SHP77 treated with DMSO at 0.1 percent for 48 hours (cell line): ENCODE results near the gene EXOC6.
"Not testable (repeated sequence)": the region's sequence is repeated elsewhere in the genome, so short reads cannot be mapped to it uniquely, and the experiment has no call there.

Experiments
- DNase-seq: peaks from one replicate; lab custom pipeline; 2025; lab: John Stamatoyannopoulos, UW

The EXOC6 gene

GRCh38 chr10:92938841-92939240, 90.5 kb downstream of the EXOC6 start:
- DNase-seq, result no peak

DNA sequence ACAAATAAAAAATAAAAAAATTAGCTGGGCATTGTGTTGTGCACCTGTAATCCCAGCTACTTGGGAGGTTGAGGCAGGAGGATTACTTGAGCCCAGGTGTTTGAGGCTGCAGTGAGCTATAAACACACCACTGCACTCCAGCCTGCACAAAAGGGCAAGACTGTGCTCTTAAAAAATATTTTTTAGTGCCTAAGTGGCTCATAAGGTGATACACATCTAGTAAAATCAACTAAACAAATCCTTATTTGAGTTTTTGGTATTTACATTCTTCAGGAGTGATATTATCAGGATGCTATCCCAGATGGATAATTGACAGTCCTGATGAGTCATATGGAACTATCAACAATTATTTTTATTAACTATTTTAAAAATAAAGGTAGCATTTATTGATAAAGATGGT, 93.9 kb downstream of the EXOC6 start:
- no peak for DNase-seq

DNA sequence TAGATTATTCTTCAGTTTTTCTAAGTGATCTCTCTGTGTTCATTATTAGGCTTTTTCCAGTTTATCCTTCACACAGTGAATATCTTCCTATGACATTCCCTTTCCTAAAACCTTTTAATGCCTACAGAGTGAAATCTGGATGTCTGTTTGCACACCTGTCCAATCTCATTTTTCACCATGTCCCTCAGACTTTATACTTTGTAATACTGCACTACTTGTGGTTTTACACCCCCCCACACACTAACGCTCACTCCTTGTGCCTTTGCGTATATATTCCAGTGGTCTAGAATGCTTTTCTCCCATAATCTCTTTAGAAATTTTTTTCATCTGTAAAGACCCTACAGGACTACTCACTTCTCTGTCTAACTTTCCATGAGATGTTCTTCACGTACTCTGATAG, 98.2 kb downstream of the EXOC6 start:
- no peak for DNase-seq

- DNase-seq, result not testable (repeated sequence)
These were observed 104.3 kb downstream of the EXOC6 start for GRCh38 chr10:92952573-92952972.

GRCh38 chr10:92957223-92958010, 109.1 kb downstream of the EXOC6 start:
- DNase-seq, result no peak

DNA sequence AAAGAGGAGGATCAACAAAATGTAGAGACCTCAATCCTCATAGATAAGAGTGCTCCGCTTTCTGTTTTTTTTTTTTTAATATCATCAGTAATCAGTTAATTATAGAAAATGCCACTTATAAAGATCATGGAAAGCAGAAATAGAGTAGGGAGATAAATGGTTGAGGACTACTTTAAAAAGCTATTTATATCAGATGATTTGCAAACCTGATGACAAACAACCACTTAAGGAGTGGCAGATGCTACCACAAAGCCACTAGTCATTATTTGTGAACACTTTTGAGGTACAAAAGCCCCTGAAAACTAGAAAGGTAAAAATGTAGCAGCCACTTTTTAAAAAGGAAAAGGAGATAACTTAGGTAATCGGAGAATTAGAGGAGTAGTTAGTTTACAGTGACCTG, 113.3 kb downstream of the EXOC6 start:
- DNase-seq, result no peak

DNA sequence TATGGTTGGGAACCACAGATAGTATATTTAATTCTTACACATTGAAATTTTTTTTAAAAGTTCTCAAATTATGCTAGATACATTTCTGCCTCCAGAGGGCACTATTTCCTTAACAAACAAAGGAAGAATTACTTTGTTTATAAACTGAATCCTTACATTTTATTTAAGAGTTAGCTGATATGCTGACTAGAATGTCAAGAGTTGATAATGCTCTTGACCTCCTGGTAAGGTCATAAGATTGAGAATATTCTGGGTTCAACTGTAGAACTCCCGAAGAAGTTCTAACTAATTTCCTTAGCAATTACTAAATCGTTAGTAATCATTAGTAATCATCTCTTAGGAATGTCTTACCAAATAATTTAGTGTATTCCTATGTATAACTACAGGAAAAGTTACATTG, 117.0 kb downstream of the EXOC6 start:
- no peak for DNase-seq

DNA sequence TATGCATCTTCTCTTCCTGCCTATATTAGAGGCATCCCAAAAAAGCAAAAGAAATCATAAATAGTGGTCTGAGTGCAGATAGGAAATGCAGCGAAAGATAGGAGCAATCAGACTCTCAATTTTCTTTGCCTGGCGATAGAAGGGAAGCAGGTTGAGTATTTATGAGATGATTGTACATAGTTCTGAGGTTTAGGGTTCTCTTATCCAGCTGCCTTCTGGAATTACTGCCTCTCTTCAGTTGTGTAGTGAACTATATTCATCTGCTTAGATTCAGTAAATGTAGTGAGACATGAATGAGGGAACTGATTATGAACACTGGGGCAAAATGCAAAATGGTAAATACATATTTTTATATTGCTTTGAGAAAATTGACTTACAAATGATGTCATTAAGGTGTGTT, 119.3 kb downstream of the EXOC6 start:
- DNase-seq, result no peak

DNA sequence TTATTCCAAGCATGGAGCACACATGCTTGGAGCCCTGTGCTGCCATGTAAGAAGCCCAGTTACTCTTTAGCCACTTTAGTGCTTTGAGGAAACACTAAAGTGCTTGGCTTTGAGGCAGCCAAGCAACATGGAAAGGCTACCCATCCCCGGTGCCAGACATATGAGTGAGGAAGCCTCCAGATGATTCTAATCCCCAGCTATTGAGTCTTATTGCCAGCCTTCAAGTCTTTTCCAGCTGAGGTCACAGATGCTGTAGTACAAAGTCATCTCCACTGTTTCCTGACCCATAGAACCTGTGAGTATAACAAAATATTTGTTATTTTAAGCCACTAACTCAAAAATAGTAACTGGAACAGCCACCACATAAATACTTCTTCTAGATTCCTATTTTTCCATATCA, 120.8 kb downstream of the EXOC6 start:
- no peak for DNase-seq

- no peak for DNase-seq
These were observed 122.2 kb downstream of the EXOC6 start for GRCh38 chr10:92970301-92971070.

DNA sequence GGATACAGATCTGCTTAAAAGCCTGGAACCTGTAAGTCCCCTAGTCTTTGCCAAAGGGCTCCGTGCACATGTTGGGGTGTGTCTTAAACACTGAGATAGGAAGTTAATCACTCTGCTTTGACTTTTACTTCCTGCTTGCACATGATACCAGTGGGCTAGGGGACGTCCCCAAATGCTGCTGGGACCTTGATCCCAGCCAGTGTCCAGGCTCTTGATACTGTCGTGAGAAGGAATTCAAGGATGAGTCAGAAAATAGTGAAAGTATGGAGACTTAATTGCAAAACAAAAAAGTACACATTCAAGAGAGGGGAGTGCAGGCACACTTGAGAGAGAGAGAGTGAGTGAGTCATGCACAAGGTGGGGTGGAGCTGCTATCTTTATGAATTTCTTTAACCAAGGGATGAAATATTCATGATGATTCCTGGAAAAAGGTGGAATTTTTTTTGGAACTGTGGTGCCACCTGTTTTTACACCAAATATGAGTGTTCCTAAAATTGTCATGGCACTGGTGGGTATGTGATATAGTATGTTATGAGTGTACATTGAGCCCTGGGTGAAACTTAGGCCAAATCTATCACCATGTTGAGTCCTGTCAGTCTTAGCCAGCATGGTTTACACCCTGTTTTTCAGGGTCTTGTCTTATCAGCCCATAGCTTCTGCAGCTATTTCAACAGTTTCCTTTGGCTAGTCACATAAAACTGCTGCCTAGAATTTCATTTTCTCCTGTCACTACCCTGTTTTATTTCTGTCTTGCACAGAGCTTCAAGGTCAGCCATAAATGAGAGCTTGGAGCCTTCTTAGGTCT, 123.9 kb downstream of the EXOC6 start:
- no peak for DNase-seq

DNA sequence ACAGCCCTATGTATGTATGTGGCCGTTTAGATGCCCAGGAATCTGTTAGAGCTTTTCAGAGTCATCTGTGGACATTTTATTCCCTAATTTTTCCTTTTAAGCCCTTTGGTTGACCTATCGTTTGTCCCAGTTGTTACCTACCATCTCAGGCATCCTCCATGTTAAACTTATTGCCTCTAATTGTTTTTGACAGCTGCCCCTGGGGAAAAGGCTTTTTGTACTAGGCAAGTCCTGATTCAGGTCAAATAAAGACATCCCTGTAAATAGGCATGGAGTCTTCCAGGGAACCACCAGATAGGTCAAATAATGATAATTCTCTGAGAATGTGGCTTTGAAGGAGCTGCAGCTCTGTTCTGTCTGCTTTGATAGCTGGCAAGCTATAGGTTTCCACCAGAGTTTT, 124.6 kb downstream of the EXOC6 start:
- DNase-seq, result no peak

DNA sequence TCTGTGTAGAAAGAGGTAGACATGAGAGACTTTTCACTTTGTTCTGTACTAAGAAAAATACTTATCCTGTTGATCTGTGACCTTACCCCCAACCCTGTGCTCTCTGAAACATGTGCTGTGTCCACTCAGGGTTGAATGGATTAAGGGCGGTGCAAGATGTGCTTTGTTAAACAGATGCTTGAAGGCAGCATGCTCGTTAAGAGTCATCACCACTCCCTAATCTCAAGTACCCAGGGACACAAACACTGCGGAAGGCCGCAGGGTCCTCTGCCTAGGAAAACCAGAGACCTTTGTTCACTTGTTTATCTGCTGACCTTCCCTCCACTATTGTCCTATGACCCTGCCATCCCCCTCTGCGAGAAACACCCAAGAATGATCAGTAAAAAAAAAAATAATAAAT, 128.0 kb downstream of the EXOC6 start:
- DNase-seq, result not testable (repeated sequence)

GRCh38 chr10:92989250-92989649, 140.9 kb downstream of the EXOC6 start:
- no peak for DNase-seq

DNA sequence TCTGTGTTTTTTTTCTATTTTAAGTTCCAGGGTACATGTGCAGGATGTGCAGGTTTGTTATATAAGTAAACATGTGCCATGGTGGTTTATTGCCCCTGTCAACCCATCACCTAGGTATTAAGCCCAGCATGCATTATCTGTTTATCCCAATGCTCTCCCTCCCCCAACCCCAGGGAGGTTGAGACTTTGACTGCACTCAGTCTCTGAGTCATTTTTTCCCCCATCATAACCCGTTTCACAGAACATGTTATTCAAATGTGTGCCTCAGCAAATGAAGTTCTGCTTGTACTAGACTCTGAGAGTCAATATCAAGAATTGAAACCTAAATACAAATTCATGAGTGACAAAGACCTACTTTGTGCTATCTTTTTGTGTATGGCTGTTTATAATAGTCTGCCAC, 142.3 kb downstream of the EXOC6 start:
- DNase-seq, result no peak

GRCh38 chr10:92991513-92991912, 143.2 kb downstream of the EXOC6 start:
- no peak for DNase-seq

- DNase-seq, result no peak
These were observed 145.5 kb downstream of the EXOC6 start for GRCh38 chr10:92993699-92994272.

- no peak for DNase-seq
These were observed 147.2 kb downstream of the EXOC6 start for GRCh38 chr10:92995509-92995908.

GRCh38 chr10:92997620-92998019, 149.3 kb downstream of the EXOC6 start:
- DNase-seq, result no peak

- no peak for DNase-seq
These were observed 150.9 kb downstream of the EXOC6 start for GRCh38 chr10:92999191-92999590.

- DNase-seq, result peak; percentile 24
These were observed 158.2 kb downstream of the EXOC6 start for GRCh38 chr10:93006435-93007039.

- DNase-seq, result no peak
These were observed 167.4 kb downstream of the EXOC6 start for GRCh38 chr10:93015722-93016121.
